ENCODE measurements around the gene RNASEH2A. TPM values are rescaled to one million over a fixed set of nuclear protein-coding genes. Genes with fewer than 3 reads are reported as not detected.

Gene RNASEH2A
- total RNA-seq, 1 experiment from 2014 or later: 72.9 TPM

DNA sequence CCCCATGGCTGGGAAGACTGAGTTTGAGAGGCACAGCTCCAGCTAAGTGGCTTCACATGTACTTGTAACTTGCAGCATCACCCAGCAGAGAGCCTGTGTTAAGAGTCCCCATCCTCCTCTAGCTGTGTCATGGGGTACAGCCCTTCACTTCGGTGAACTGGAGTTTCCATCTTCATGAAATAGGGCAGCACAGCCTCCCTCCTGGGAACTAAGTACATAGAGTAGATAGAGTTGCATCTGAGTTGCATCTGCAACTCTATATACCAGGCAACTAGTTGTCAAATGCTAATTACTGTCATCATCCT is 6.0 kb upstream of the RNASEH2A start:
- POLR2A ChIA-PET: interaction anchor here (0.9 to 2.0 kb wide), 2 partner anchors 9 to 34 kb away, joined by 3 to 9 read pairs; partner anchors contain the start of gene JUNB
- H3K9me3 Mint-ChIP-seq: no peaks in the 10 kb centered on the region
- CTCF ChIA-PET: interaction anchor here (0.9 to 14.0 kb wide), 10 partner anchors 8 to 190 kb away, joined by 3 to 341 read pairs (median 8); partner anchors contain the start of genes JUNB, RTBDN, ZNF490 and ZNF791
- ATAC-seq (no peak), DNase-seq (ENCODE audit: low spot score) (no peak)
- no peak overlapping the region for H3K27ac Mint-ChIP-seq
- peaks cover 4% of the 10 kb centered on the region; the same call in 1 of the 2 replicates for H3K27me3 Mint-ChIP-seq (ENCODE audit: low read depth)
- H3K36me3 Mint-ChIP-seq: peaks cover 19% of the 10 kb centered on the region
- peak overlapping the region; percentile 87 for H3K4me3 Mint-ChIP-seq
- TF ChIP-seq SP1 (CRISPR knock-in tag; conservative IDR thresholded peaks at IDR 0.05) (no peak), FOXK1 (CRISPR knock-in tag; IDR thresholded peaks at IDR 0.05) (no peak), SOX15 (CRISPR knock-in tag; IDR thresholded peaks at IDR 0.05) (no peak), RORB (CRISPR knock-in tag; IDR thresholded peaks at IDR 0.05) (no peak), NR1H2 (CRISPR knock-in tag; IDR thresholded peaks at IDR 0.05) (no peak), EMX1 (CRISPR knock-in tag; IDR thresholded peaks at IDR 0.05) (no peak), OVOL2 (CRISPR knock-in tag; IDR thresholded peaks at IDR 0.05; ENCODE audit: borderline replicate concordance) (no peak), ARID4B (CRISPR knock-in tag; IDR thresholded peaks at IDR 0.05; ENCODE audit: borderline replicate concordance) (no peak), SMAD3 (CRISPR knock-in tag; IDR thresholded peaks at IDR 0.05; ENCODE audit: borderline replicate concordance) (no peak), HMGA2 (CRISPR knock-in tag; IDR thresholded peaks at IDR 0.05) (no peak), MAX (CRISPR knock-in tag; IDR thresholded peaks at IDR 0.05) (no peak), ZNF425 (CRISPR knock-in tag; conservative IDR thresholded peaks at IDR 0.05) (no peak), FOXJ3 (CRISPR knock-in tag; IDR thresholded peaks at IDR 0.05; ENCODE audit: borderline replicate concordance) (no peak), NFATC4 (CRISPR knock-in tag; IDR thresholded peaks at IDR 0.05) (no peak), ZNF416 (CRISPR knock-in tag; IDR thresholded peaks at IDR 0.05) (no peak), MXD4 (CRISPR knock-in tag; IDR thresholded peaks at IDR 0.05; ENCODE audit: borderline replicate concordance) (no peak)
- TF ChIP-seq, protein P1, sequence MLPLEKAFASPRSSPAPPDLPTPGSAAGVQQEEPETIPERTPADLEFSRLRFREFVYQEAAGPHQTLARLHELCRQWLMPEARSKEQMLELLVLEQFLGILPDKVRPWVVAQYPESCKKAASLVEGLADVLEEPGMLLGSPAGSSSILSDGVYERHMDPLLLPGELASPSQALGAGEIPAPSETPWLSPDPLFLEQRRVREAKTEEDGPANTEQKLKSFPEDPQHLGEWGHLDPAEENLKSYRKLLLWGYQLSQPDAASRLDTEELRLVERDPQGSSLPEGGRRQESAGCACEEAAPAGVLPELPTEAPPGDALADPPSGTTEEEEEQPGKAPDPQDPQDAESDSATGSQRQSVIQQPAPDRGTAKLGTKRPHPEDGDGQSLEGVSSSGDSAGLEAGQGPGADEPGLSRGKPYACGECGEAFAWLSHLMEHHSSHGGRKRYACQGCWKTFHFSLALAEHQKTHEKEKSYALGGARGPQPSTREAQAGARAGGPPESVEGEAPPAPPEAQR (CRISPR knock-in tag; IDR thresholded peaks at IDR 0.05): no peak
- TF ChIP-seq, protein P2, sequence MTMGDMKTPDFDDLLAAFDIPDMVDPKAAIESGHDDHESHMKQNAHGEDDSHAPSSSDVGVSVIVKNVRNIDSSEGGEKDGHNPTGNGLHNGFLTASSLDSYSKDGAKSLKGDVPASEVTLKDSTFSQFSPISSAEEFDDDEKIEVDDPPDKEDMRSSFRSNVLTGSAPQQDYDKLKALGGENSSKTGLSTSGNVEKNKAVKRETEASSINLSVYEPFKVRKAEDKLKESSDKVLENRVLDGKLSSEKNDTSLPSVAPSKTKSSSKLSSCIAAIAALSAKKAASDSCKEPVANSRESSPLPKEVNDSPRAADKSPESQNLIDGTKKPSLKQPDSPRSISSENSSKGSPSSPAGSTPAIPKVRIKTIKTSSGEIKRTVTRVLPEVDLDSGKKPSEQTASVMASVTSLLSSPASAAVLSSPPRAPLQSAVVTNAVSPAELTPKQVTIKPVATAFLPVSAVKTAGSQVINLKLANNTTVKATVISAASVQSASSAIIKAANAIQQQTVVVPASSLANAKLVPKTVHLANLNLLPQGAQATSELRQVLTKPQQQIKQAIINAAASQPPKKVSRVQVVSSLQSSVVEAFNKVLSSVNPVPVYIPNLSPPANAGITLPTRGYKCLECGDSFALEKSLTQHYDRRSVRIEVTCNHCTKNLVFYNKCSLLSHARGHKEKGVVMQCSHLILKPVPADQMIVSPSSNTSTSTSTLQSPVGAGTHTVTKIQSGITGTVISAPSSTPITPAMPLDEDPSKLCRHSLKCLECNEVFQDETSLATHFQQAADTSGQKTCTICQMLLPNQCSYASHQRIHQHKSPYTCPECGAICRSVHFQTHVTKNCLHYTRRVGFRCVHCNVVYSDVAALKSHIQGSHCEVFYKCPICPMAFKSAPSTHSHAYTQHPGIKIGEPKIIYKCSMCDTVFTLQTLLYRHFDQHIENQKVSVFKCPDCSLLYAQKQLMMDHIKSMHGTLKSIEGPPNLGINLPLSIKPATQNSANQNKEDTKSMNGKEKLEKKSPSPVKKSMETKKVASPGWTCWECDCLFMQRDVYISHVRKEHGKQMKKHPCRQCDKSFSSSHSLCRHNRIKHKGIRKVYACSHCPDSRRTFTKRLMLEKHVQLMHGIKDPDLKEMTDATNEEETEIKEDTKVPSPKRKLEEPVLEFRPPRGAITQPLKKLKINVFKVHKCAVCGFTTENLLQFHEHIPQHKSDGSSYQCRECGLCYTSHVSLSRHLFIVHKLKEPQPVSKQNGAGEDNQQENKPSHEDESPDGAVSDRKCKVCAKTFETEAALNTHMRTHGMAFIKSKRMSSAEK (CRISPR knock-in tag; IDR thresholded peaks at IDR 0.05; ENCODE audit: borderline replicate concordance): no peak
- H3K4me1 Mint-ChIP-seq: peaks cover 23% of the 10 kb centered on the region
